Brain microvascular endothelial cell (primary cell): Measurements from ENCODE around the gene DEFB131B.
A peak's percentile ranks its signal among the peaks of the same experiment; 100 is the strongest.
"Not testable (repeated sequence)": the region's sequence is repeated elsewhere in the genome, so short reads cannot be mapped to it uniquely, and the experiment has no call there.

Experiments used
- DNase-seq: peaks from one replicate; pipeline ENCODE4 v3.0.0-alpha.2; 2020
- H3K27ac ChIP-seq: fragments of 250-450 bp; sonication (Bioruptor Pico); 2 replicates; pipeline ENCODE4 v1.5.1; 2020; ENCODE audit warnings: mild to moderate bottlenecking, moderate library complexity
- H3K27me3 ChIP-seq: fragments of 250-450 bp; sonication (Bioruptor Pico); replicated peaks from 2 replicates; pipeline ENCODE4 v1.5.1; 2020; ENCODE audit warnings: mild to moderate bottlenecking
- H3K36me3 ChIP-seq: fragments of 250-450 bp; sonication (Bioruptor Pico); replicated peaks from 2 replicates; pipeline ENCODE4 v1.5.1; 2020; ENCODE audit warnings: mild to moderate bottlenecking
- H3K4me3 ChIP-seq: 2 replicates; pipeline ENCODE4 v1.5.1; 2011; ENCODE audit warnings: low read depth, mild to moderate bottlenecking, control low read depth, low read length, moderate library complexity
- in situ Hi-C: cut with HindIII; loops from 2 replicates; pipeline ENCODE4 v1.10.0; 2017; ENCODE audit warnings: low sequenced_read_pairs, low pct_ligation_motif_present
- TF ChIP-seq, protein P1 (sequence below): IDR thresholded peaks from 2 replicates; pipeline ENCODE4 v1.5.1; 2011; ENCODE audit warnings: low read depth, mild to moderate bottlenecking, moderate library complexity, low read length, control low read depth, inconsistent platforms; ENCODE audit errors: missing control alignments

The DEFB131B gene

DNA sequence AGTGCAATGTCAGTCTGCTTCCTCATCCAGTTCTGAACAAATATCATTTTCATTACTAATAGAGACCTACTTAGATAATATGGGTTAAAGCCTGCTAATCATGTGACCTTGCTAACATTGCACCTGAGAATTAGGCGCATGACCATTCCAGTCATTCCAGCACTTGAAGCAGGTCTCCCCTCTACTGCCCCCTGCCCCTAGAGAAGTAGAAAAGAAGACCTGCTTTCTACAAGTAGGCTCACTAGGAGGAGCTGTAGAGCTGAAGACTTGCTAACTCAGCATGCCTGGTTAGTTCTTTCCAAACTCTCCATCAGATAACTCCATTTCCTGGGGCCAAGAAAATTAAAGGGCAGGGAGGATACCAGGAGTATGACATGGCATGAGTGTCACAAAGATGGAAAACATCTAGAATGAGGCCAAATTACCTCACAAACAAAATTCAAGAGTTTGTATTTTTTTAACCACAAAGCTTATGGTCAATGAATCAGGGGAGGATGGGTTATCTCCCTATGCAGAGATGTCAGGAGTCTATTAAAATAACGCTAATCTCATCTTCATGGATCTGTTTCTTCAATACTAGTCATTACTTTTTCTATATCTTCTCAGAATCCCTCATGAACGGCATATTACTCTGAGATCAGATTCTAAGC is 14.2 kb upstream of the DEFB131B start:
- TF ChIP-seq, protein P1, sequence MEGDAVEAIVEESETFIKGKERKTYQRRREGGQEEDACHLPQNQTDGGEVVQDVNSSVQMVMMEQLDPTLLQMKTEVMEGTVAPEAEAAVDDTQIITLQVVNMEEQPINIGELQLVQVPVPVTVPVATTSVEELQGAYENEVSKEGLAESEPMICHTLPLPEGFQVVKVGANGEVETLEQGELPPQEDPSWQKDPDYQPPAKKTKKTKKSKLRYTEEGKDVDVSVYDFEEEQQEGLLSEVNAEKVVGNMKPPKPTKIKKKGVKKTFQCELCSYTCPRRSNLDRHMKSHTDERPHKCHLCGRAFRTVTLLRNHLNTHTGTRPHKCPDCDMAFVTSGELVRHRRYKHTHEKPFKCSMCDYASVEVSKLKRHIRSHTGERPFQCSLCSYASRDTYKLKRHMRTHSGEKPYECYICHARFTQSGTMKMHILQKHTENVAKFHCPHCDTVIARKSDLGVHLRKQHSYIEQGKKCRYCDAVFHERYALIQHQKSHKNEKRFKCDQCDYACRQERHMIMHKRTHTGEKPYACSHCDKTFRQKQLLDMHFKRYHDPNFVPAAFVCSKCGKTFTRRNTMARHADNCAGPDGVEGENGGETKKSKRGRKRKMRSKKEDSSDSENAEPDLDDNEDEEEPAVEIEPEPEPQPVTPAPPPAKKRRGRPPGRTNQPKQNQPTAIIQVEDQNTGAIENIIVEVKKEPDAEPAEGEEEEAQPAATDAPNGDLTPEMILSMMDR, result peak; percentile 73
- H3K36me3 ChIP-seq, H3K27ac ChIP-seq, H3K27me3 ChIP-seq, H3K4me3 ChIP-seq, in situ Hi-C loops: not testable (repeated sequence)
- DNase-seq, result peak; percentile 65

DNA sequence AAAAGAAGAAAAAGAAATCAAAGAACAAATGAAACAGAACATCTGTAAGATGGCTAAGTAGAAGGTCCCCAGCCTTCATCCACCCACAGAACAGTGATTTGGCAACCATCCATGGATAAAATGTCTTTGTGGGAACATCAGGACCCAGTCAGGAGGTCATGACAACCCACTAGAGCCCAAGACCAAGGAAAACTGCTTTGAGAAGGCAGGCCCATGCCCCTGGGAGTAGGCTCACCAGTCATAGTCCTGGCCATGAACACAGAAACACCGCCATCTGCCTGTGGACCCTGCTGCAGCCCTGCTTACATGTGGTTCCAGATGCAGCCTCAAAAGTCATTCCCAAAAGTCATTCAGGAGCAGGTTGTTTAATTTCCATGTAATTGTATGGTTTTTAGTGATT is 11.0 kb upstream of the DEFB131B start:
- H3K36me3 ChIP-seq, H3K27me3 ChIP-seq, H3K27ac ChIP-seq, in situ Hi-C loops, DNase-seq, H3K4me3 ChIP-seq: not testable (repeated sequence)

DNA sequence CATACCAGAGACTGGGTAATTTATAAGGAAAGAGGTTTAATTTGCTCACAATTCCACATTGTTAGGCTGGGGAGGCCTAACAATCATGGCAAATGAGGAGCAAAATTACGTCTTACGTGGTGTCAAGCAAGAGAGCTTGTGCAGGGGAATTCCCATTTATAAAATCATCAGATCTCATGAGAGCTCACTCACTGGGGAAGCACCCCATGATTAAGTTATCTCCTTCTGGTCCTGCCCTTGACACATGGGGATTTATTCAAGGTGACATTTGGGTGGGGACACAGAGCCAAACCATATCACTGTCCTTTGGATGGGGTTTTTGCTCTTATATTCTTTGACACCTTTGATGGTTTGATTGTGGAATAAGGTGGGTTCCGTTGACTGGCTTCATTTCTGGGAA is 8.3 kb upstream of the DEFB131B start:
- DNase-seq, H3K27ac ChIP-seq, in situ Hi-C loops, H3K4me3 ChIP-seq, H3K27me3 ChIP-seq, H3K36me3 ChIP-seq: not testable (repeated sequence)

DNA sequence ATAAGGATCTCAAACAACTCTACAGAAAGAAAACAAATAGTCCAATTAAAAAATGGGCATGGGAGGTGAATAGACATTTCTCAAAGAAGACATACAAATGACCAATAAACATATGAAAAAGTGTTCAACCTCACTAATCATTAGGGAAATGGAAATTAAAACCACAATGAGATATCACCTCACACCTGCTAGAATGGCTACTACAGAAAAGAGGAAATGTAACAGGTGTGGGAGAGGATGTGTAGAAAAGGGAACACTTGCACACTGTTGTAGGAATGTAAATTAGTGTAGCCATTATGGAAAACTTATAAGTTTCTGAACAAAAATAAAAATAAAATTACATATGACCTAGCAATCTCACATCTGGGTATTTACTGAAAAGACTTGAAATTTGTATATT is 7.6 kb upstream of the DEFB131B start:
- H3K4me3 ChIP-seq, H3K27me3 ChIP-seq, DNase-seq, in situ Hi-C loops, H3K27ac ChIP-seq, H3K36me3 ChIP-seq: not testable (repeated sequence)

DNA sequence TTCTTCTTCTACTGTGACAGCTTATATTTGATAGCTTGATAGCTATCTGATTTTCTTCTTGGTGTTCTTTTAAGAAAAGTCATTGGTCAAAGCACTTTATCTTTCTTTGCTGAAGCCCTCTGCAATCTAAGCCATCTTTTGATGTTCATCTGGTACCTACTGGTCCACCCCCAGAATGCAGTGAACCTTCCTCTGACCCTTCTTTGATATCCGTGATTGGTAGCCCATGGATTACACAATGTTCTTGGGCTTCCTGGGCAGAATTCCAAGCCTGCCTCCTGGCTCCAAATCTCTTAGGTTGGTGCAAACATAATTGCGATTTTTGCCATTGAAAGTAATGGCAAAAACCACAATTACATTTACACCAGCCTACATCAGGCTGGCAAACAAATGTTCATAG is 2.0 kb upstream of the DEFB131B start:
- H3K27ac ChIP-seq, DNase-seq, H3K27me3 ChIP-seq, H3K4me3 ChIP-seq, in situ Hi-C loops, H3K36me3 ChIP-seq: not testable (repeated sequence)

DNA sequence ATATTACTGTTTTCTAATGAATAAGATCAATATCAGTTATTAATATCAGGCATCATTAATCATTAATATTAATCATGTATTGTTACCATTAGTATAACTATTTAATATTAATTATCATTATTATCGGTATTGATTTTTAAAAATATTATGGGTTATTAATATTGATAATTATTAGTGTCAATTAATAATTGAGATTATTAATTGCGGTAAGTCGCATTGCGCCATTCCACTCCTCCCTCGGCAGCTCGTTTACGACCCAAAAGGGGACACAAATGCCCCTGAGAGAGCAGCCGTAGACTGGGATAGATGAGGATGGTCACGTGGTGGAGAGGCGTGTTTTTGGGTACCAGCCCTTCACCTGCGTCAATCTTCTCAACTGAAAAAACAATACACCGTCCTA is 7.6 kb downstream of the DEFB131B start:
- H3K27ac ChIP-seq, H3K27me3 ChIP-seq, DNase-seq, in situ Hi-C loops, H3K36me3 ChIP-seq, H3K4me3 ChIP-seq: not testable (repeated sequence)

DNA sequence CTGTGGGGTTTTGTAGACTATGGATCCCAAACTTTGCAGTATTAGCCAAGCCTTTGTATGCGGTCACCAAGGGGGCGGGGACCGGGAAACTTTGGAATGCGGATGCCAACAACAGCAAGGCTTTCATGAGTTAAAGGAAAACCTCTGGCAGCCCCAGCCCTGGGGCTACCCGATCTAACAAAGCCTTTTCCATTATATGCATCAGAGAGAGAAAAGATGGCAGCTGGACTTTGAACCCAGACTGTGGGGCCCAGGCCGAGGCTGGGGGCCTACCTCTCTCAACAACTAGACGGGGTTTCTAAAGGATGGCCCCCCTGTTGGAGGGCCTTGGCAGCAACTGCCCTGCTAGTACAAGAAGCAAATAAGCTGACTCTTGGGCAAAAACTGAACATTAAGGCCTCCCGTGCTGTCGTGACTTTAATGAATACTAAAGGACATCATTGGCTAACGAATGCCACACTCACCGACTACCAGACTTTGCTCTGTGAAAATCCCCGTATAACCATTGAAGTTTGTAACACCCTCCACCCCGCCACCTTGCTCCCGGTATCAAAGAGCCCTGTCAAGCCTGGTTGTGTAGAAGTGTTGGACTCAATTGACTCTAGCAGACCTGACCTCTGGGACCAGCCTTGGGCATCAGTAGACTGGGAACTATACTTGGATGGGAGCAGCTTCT is 10.2 kb downstream of the DEFB131B start:
- DNase-seq, in situ Hi-C loops, H3K4me3 ChIP-seq, H3K27ac ChIP-seq, H3K27me3 ChIP-seq, H3K36me3 ChIP-seq: not testable (repeated sequence)

DNA sequence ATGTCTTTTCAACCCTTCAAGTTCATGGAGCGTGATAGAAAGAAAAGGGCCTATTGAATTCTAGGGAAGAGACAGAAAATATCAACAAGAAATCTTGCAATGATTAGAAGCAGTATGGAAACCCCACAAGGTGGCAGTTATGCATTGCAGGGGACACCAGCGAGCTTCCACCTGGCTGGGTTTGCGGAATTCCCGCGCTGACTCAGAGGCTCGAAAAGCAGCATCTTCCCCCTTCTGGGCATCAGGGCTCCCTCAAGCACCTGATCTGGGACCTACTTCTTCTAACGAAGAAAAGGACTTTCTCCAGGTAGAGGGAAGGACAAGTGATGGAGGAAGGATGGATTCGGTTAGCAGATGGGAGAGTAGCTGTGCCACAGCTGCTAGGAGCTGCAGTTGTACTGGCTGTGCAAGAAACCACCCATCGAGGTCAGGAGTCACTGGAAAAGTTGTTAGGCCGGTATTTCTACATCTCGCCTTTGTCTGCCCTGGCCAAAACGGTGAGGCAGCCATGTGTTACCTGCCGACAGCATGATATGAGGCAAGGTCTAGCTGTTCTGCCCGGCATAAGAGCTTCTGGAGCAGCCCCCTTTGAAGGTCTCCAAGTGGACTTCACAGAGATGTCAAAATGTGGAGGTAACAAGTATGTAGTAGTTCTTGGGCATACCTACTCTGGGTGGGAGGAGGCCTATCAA is 11.1 kb downstream of the DEFB131B start:
- H3K4me3 ChIP-seq, H3K27me3 ChIP-seq, H3K27ac ChIP-seq, H3K36me3 ChIP-seq, DNase-seq, in situ Hi-C loops: not testable (repeated sequence)

DNA sequence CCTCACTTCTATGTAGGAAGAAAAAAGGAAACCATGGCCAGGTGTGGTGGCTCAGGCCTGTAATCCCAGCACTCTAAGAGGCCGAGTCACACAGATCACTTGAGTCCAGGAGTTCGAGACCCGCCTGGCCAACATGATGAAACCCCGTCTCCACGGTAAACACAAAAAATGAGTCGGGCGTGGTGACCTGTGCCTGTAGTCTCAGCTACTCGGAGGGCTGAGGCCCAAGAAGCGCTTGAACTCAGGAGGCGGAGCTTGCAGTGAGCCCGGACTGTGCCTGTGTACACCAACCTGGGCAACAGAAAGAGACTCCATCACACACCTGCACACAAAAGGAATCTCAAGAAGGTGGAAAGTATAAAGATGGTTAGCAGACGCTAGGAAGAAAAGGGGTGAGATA is 17.7 kb downstream of the DEFB131B start:
- H3K27ac ChIP-seq, result no peak overlapping the region
- TF ChIP-seq, protein P1, result no peak
- in situ Hi-C loops, result no loop called here

DNA sequence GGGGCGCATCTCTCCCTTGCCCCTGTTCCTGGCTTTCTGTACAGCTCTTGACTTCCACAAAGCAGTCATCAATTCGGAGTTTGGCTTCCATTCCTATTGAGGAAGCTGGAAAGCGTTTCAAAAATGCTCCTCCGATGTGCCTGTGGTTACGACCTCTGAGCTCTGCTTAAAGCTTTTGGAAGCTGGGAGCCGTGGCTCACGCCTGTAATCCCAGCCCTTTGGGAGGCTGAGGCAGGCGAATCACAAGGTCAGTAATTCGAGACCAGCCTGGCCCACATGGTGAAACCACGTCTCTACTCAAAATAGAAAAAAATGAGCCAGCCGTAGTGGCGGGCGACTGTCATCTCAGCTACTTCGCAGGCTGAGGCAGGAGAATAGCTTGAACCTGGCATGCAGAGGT is 22.9 kb downstream of the DEFB131B start:
- in situ Hi-C loops, H3K4me3 ChIP-seq, H3K27ac ChIP-seq, H3K36me3 ChIP-seq, H3K27me3 ChIP-seq: not testable (repeated sequence)
- DNase-seq, result peak; percentile 69

More for the DNA sequence above, 17.7 kb downstream of the DEFB131B start:
- Histone ChIP-seq H3K4me3 (no peak overlapping the region), H3K36me3 (no peaks in the 10 kb centered on the region), H3K27me3 (no peaks in the 10 kb centered on the region)
- DNase-seq, result no peak
